ENCODE measurements around the gene SYT15B.
A peak's percentile ranks its signal among the peaks of the same experiment; 100 is the strongest.
"Not testable (repeated sequence)": the region's sequence is repeated elsewhere in the genome, so short reads cannot be mapped to it uniquely, and the experiment has no call there.

SYT15B gene

GRCh38 chr10:47743611-47744550 is 19.5 kb downstream of the SYT15B start:
- not testable (repeated sequence) for H4K20me1 ChIP-seq (ENCODE audit: insufficient read depth, low read length); H3K27ac ChIP-seq (ENCODE audit: low read length); H3K4me1 ChIP-seq (ENCODE audit: low read length); H3K36me3 ChIP-seq (replicated peaks; ENCODE audit: low read depth, low read length); H3K79me2 ChIP-seq (ENCODE audit: low read length); H3K27me3 ChIP-seq (ENCODE audit: low read depth, low read length); H3K9me3 ChIP-seq (ENCODE audit: insufficient read depth, low read length); H2AFZ ChIP-seq (ENCODE audit: low read depth, low read length); H3K9ac ChIP-seq (ENCODE audit: low read length)
- Histone ChIP-seq H3K4me2 (ENCODE audit: low read length) (peak overlapping the region; percentile 34), H3K4me3 (ENCODE audit: low read length) (peak overlapping the region; percentile 64)

- H3K27ac ChIP-seq (ENCODE audit: low read length); H3K36me3 ChIP-seq (replicated peaks; ENCODE audit: low read depth, low read length); H3K9me3 ChIP-seq (ENCODE audit: insufficient read depth, low read length); H3K9ac ChIP-seq (ENCODE audit: low read length); H3K4me3 ChIP-seq (ENCODE audit: low read length); H3K79me2 ChIP-seq (ENCODE audit: low read length); H3K4me1 ChIP-seq (ENCODE audit: low read length); H4K20me1 ChIP-seq (ENCODE audit: insufficient read depth, low read length); H3K4me2 ChIP-seq (ENCODE audit: low read length); H3K27me3 ChIP-seq (ENCODE audit: low read depth, low read length); H2AFZ ChIP-seq (ENCODE audit: low read depth, low read length): not testable (repeated sequence)
Observed at GRCh38 chr10:47740868-47741267, 22.5 kb downstream of the SYT15B start.

- H2AFZ ChIP-seq (ENCODE audit: low read depth, low read length); H4K20me1 ChIP-seq (ENCODE audit: insufficient read depth, low read length); H3K36me3 ChIP-seq (replicated peaks; ENCODE audit: low read depth, low read length): not testable (repeated sequence)
Observed at GRCh38 chr10:47730911-47731310, 32.5 kb downstream of the SYT15B start.

GRCh38 chr10:47725740-47726139 is 37.7 kb downstream of the SYT15B start:
- H3K27ac ChIP-seq (ENCODE audit: low read length); H3K79me2 ChIP-seq (ENCODE audit: low read length); H3K4me3 ChIP-seq (ENCODE audit: low read length); H3K9me3 ChIP-seq (ENCODE audit: insufficient read depth, low read length); H4K20me1 ChIP-seq (ENCODE audit: insufficient read depth, low read length); H3K9ac ChIP-seq (ENCODE audit: low read length); H3K27me3 ChIP-seq (ENCODE audit: low read depth, low read length); H3K4me1 ChIP-seq (ENCODE audit: low read length); H3K36me3 ChIP-seq (replicated peaks; ENCODE audit: low read depth, low read length); H2AFZ ChIP-seq (ENCODE audit: low read depth, low read length); H3K4me2 ChIP-seq (ENCODE audit: low read length): not testable (repeated sequence)

More at GRCh38 chr10:47730911-47731310, 32.5 kb downstream of the SYT15B start:
- H3K4me1 ChIP-seq (ENCODE audit: low read length); H3K9ac ChIP-seq (ENCODE audit: low read length); H3K9me3 ChIP-seq (ENCODE audit: insufficient read depth, low read length); H3K4me2 ChIP-seq (ENCODE audit: low read length); H3K27ac ChIP-seq (ENCODE audit: low read length); H3K27me3 ChIP-seq (ENCODE audit: low read depth, low read length); H3K4me3 ChIP-seq (ENCODE audit: low read length); H3K79me2 ChIP-seq (ENCODE audit: low read length): not testable (repeated sequence)

GRCh38 chr10:47725047-47725446 is 38.3 kb downstream of the SYT15B start:
- not testable (repeated sequence) for H3K9me3 ChIP-seq (ENCODE audit: insufficient read depth, low read length); H3K27me3 ChIP-seq (ENCODE audit: low read depth, low read length); H3K4me3 ChIP-seq (ENCODE audit: low read length); H3K27ac ChIP-seq (ENCODE audit: low read length); H3K36me3 ChIP-seq (replicated peaks; ENCODE audit: low read depth, low read length); H3K4me1 ChIP-seq (ENCODE audit: low read length); H3K9ac ChIP-seq (ENCODE audit: low read length); H3K79me2 ChIP-seq (ENCODE audit: low read length); H3K4me2 ChIP-seq (ENCODE audit: low read length); H2AFZ ChIP-seq (ENCODE audit: low read depth, low read length); H4K20me1 ChIP-seq (ENCODE audit: insufficient read depth, low read length)

- H3K9ac ChIP-seq (ENCODE audit: low read length); H3K27me3 ChIP-seq (ENCODE audit: low read depth, low read length); H3K79me2 ChIP-seq (ENCODE audit: low read length); H3K27ac ChIP-seq (ENCODE audit: low read length); H3K36me3 ChIP-seq (replicated peaks; ENCODE audit: low read depth, low read length); H3K4me2 ChIP-seq (ENCODE audit: low read length); H4K20me1 ChIP-seq (ENCODE audit: insufficient read depth, low read length); H2AFZ ChIP-seq (ENCODE audit: low read depth, low read length); H3K9me3 ChIP-seq (ENCODE audit: insufficient read depth, low read length); H3K4me3 ChIP-seq (ENCODE audit: low read length); H3K4me1 ChIP-seq (ENCODE audit: low read length): not testable (repeated sequence)
Observed at GRCh38 chr10:47724119-47724518, 39.3 kb downstream of the SYT15B start.

GRCh38 chr10:47723362-47723761 is 40.0 kb downstream of the SYT15B start:
- H3K27me3 ChIP-seq (ENCODE audit: low read depth, low read length); H2AFZ ChIP-seq (ENCODE audit: low read depth, low read length); H3K4me1 ChIP-seq (ENCODE audit: low read length); H3K4me3 ChIP-seq (ENCODE audit: low read length); H3K36me3 ChIP-seq (replicated peaks; ENCODE audit: low read depth, low read length); H3K79me2 ChIP-seq (ENCODE audit: low read length); H3K27ac ChIP-seq (ENCODE audit: low read length); H3K9ac ChIP-seq (ENCODE audit: low read length); H4K20me1 ChIP-seq (ENCODE audit: insufficient read depth, low read length); H3K4me2 ChIP-seq (ENCODE audit: low read length); H3K9me3 ChIP-seq (ENCODE audit: insufficient read depth, low read length): not testable (repeated sequence)

GRCh38 chr10:47717011-47717769 is 46.2 kb downstream of the SYT15B start:
- H3K4me3 ChIP-seq (ENCODE audit: low read length); H3K27ac ChIP-seq (ENCODE audit: low read length); H3K4me2 ChIP-seq (ENCODE audit: low read length); H4K20me1 ChIP-seq (ENCODE audit: insufficient read depth, low read length); H3K4me1 ChIP-seq (ENCODE audit: low read length); H3K36me3 ChIP-seq (replicated peaks; ENCODE audit: low read depth, low read length); H3K9ac ChIP-seq (ENCODE audit: low read length); H3K79me2 ChIP-seq (ENCODE audit: low read length); H2AFZ ChIP-seq (ENCODE audit: low read depth, low read length); H3K9me3 ChIP-seq (ENCODE audit: insufficient read depth, low read length); H3K27me3 ChIP-seq (ENCODE audit: low read depth, low read length): not testable (repeated sequence)

Measured in OCI-LY3 (cell line).